ENCODE results near the gene NCAM2.

The NCAM2 gene

DNA sequence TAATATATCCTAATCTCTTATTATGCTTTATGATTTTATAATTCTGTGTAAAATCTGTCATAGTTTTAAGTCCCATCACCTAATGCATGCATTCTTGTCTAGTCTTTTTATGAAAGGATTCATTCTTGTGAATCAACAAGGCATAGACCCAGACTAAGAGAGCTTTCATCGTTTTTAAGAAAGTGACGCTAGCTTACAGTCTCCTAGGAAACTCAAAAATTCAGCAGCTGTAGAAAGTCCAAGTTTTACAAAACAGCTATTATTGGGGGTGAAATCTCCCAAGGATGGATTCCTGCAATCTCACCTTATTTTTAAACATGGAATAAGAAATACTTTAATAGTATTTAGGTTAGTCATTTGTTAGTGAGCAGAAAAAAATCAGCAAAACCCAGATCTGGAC, 104.7 kb downstream of the NCAM2 start:
- TF ChIP-seq GATA2 (IDR thresholded peaks at IDR 0.05; ENCODE audit: low read depth, low read length) (no peak), GATA3 (IDR thresholded peaks at IDR 0.05; ENCODE audit: low read depth, low read length) (no peak)

DNA sequence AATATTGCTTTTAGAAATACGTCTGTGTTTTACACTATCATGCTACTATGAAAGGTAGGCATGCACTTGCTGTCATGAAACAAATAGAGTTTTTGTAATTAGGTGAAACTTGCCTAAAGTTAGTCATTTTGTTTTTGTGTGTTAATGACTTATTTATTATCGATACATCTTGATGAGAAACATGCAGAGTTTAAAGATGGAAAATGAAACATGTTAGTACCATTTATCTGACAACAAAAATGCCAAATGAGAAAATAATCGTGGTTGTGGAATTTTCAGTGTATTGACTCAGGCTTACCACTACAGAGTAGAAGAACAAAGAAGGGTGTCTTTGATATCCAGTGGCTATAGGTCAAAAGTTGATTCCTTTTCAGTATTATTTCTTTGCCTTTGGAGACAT, 105.5 kb downstream of the NCAM2 start:
- TF ChIP-seq GATA2 (IDR thresholded peaks at IDR 0.05; ENCODE audit: low read depth, low read length) (no peak), GATA3 (IDR thresholded peaks at IDR 0.05; ENCODE audit: low read depth, low read length) (no peak)

DNA sequence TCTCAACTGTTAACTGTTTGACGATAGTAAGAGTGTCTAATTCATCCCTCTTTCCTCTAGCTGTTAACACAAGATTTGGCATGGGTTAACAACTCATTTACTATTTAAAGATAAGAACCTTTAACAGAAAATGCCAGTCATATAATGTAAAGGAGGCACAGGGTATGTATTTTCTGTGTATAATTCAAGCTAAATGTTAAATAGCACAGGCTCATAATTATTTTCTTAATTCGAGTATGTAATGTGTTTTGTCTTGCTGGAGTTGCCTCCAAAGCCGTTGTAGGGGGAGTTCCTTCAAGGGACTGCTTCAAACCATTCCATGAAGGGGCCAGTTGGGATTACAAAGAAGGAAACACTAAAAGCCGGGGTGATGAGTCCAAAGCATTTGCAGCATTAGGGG, 111.5 kb downstream of the NCAM2 start:
- TF ChIP-seq GATA3 (IDR thresholded peaks at IDR 0.05; ENCODE audit: low read depth, low read length) = no peak
- no peak for TF ChIP-seq GATA2 (IDR thresholded peaks at IDR 0.05; ENCODE audit: low read depth, low read length)

DNA sequence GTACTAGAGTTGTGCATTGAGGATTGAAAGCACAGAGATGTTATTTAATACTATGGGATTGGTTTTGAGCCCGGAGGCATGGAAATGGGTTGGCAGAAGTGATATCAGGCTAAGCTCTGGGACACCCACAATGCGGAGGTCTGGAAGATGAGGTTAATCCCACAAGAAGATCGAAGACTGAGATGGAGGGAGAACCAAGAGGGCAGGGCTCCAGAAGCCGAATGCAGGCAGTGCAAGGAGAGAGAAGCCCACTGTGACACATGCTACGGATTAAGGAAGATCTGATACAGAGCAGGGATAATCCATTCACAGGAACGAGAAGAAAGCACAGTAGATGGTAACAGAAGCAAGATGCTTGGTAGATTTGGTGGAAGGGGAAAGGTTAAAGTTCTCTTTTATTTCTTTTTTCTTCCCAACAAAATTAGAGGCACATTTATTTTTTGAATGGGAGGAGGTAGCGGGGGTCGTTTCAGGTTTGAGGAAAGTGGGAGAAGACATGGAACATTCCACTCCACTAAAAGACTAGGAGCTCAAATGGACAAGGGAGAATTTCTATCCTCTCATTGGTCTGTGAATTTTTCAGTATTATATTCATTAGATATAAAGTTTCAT, 113.2 kb downstream of the NCAM2 start:
- TF ChIP-seq GATA2 (IDR thresholded peaks at IDR 0.05; ENCODE audit: low read depth, low read length) (no peak), GATA3 (IDR thresholded peaks at IDR 0.05; ENCODE audit: low read depth, low read length) (no peak)

DNA sequence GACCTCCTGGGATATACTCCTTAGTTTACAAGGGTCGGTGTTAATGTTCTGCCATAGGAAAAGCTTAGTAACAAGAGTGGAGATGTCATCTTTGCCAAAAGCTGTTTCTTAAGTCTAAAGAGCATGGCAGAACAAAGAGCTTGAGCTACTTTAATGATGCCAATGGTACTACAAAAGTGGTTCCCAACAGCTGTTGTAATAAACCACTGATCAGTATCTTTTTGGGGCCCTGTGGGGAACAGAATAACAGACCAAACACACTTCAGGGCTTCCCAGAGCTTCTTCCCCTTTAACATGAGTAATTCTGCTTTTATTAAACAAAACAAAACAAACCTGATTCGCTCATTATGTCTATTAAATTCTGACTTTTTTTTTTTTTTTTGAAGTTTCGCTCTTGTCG, 116.3 kb downstream of the NCAM2 start:
- TF ChIP-seq GATA2 (IDR thresholded peaks at IDR 0.05; ENCODE audit: low read depth, low read length) (no peak), GATA3 (IDR thresholded peaks at IDR 0.05; ENCODE audit: low read depth, low read length) (no peak)

DNA sequence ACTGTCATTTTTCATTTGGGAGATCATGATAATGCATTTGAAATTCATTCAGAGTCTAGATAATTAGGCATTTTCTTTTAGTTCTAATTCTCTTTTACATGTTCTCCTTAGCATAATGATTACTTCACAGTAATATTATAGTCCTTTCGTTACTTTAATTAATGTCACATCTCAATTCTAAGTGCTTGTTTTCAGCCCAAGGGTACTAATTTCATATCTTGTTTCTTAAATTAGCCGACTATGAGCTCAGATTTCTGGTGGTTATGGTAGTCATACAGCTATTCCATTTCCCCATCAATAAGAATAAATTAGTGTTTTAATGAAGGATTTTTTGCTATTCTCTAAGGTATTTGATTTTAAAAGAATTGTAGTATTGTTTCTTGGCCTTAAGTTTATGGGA, 120.9 kb downstream of the NCAM2 start:
- TF ChIP-seq GATA3 (IDR thresholded peaks at IDR 0.05; ENCODE audit: low read depth, low read length) (no peak), GATA2 (IDR thresholded peaks at IDR 0.05; ENCODE audit: low read depth, low read length) (no peak)

DNA sequence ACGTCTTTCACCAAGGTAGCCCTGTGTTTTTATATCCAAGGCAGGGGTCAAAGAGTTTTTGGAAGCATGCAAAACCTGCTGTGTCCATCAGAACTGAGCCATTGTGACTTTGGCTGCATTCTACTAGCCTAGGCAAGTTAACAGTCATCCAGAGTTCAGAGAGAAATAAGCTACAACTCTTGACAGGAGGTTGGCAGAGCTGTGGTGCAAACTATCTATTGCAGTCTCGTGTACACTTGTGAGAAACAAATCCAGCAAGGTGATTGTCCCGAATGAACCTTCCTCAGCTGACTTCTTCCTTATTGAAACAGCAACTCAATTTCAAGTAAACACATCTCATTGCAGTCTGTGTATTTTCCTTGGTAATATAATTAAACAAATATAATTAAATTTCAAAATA, 124.5 kb downstream of the NCAM2 start:
- TF ChIP-seq GATA3 (IDR thresholded peaks at IDR 0.05; ENCODE audit: low read depth, low read length) (no peak), GATA2 (IDR thresholded peaks at IDR 0.05; ENCODE audit: low read depth, low read length) (no peak)

DNA sequence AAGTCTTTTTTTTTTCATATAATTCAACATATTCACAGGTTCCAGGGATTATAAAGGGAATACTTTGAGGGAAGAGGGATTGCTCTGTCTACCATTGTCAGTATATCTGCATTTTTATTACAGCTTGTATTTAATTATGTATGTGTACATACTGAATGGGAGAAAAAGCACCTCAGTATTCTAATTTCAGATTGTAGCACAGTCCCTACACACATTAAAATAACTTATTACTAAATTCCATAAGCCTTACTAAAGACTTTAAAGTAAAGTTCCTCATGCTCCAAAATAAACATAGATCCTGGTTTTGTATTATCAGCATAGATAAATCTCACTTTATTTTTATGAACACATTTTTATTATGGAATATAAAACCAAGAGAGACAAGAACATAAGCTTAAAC, 134.2 kb downstream of the NCAM2 start:
- TF ChIP-seq GATA2 (IDR thresholded peaks at IDR 0.05; ENCODE audit: low read depth, low read length) = no peak
- TF ChIP-seq GATA3 (IDR thresholded peaks at IDR 0.05; ENCODE audit: low read depth, low read length) = no peak

DNA sequence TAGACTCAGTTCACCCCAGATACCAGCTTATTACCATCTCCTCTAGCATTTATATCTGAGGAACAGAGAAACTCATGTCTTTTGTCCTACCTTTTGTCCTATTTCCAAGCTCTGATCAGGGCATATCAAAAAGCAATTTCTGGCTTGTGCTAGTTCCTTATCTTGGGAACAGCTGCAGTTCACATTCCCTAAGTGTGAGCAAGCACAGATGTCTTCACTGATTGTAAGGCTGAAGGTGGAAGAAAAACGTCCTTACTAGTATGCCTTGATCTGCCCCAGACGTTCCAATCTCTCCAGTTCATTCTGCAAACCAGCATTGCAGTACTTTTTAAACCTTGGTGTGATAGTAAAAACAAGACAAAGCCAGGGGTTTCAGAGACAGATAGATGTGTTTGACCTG, 139.8 kb downstream of the NCAM2 start:
- TF ChIP-seq GATA3 (IDR thresholded peaks at IDR 0.05; ENCODE audit: low read depth, low read length) (no peak), GATA2 (IDR thresholded peaks at IDR 0.05; ENCODE audit: low read depth, low read length) (no peak)

DNA sequence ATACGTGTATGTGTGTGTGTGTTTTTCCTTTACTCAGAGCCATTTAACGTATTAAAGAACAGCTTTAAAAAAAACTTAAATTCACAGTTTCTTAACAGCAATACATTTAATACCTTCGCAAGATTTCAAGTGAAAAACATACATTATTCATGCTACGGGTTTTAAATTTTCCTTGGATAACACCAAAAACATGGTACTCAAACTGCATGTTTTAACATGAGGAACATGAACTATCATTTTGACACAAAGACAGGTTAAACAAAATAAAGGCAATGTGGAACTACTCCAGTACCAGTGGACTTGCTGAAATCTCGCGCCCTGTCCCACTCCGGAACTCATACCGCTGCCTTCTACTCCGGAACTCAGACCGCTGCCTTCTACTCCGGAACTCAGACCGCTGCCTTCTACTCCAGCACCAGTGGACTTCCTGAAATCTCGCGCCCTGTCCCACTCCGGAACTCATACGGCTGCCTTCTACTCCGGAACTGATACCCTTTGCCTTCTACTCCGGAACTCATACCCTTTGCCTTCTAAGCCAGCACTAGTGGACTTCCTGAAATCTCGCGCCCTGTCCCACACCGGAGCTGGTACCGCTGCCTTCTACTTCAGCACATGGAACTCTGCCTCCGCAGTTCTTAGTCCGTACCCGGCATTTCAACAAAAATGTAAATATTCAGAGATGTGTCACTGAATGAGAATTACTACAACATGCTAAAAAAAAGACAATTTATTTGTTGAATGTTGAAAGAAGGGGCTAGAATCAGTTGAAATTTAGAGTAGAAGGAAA, 148.6 kb downstream of the NCAM2 start:
- TF ChIP-seq GATA3 (IDR thresholded peaks at IDR 0.05; ENCODE audit: low read depth, low read length) (no peak), GATA2 (IDR thresholded peaks at IDR 0.05; ENCODE audit: low read depth, low read length) (no peak)

DNA sequence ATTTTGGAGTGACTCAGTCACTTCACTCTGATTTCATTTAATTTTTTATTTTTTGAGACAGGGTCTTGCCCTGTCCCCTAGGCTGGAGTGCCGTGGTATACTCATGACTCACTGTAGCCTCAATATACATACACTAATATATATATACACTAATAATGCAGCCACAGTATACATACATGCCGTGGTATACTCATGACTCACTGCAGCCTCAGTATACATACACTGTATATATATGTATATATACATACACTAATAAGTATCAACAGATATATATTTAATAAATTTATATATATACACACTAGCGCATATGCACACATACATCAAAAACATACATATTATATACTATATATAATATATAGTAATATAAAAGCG, 149.2 kb downstream of the NCAM2 start:
- TF ChIP-seq GATA3 (IDR thresholded peaks at IDR 0.05; ENCODE audit: low read depth, low read length) = no peak

DNA sequence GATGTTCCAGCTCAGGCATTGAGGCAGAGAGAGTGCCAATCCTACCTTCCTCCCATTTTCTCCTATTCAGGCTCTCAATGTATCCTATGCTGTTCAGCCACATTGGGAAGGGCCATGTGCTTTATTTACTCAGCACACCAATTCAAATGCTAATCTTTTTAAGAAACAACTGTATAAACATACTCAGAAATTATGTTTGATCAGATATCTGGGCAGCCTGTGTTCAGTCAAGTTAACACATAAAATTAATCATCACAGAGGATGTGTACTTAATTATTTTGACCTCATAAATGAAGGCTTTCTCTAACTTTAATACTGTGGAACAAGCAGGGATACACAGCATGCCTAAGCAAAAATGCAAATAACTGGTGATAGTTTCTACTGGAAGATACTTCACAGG, 149.8 kb downstream of the NCAM2 start:
- TF ChIP-seq GATA2 (IDR thresholded peaks at IDR 0.05; ENCODE audit: low read depth, low read length) = no peak
- TF ChIP-seq GATA3 (IDR thresholded peaks at IDR 0.05; ENCODE audit: low read depth, low read length) = no peak

DNA sequence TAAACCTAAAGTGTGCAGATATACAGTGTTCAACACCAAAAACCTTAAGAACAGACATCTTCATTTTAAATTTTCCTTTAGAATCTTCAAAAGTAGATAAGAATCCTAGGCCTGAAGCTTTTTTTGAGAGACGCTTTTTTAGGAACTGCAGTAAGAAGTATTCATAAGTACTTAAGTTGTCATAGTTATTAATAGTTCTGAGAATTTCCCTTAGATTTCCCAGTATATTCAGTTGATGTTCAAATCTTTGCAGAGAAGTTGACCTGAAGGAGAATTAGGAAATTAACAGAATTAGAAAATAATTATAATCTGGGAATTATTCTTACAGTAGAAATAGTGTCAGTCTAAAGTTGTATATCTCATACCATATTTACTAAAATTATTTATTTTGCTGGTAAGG, 150.3 kb downstream of the NCAM2 start:
- no peak for TF ChIP-seq GATA2 (IDR thresholded peaks at IDR 0.05; ENCODE audit: low read depth, low read length)
- no peak for TF ChIP-seq GATA3 (IDR thresholded peaks at IDR 0.05; ENCODE audit: low read depth, low read length)

DNA sequence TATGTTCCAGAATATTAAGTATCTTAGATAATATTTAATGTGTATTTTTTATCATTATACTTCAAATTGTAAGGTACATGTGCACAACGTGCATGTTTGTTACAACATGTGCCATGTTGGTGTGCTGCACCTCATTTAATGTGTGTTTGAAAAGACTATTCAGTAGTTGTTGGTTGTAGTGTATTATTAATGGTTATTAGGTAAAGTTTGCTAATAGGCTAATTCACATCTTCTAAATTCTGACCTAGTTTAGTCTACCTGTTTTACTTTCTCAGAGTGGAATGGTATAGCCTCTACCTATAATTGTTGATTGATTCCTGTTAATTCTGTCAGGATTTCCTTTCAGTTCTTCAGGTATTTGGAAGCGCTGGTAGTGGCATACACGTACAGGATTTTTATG, 153.0 kb downstream of the NCAM2 start:
- TF ChIP-seq GATA3 (IDR thresholded peaks at IDR 0.05; ENCODE audit: low read depth, low read length) (no peak), GATA2 (IDR thresholded peaks at IDR 0.05; ENCODE audit: low read depth, low read length) (no peak)

DNA sequence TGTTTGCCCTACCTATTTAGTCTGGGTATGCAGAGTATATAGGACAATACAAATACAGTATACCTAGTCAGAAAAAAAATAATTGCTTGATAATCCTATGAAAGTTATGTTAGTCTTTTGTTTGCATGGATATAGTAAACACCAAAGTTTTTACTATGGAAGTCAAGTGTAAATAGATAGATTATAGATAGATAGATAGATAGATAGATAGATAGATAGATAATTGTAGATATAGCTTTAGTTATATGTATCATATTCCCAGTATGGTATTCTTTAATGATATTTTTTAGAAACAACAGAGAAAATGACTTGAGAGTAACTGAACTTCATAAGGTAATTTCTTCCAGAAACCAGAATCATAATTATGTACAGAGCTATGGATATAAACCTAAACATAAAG, 158.2 kb downstream of the NCAM2 start:
- TF ChIP-seq GATA3 (IDR thresholded peaks at IDR 0.05; ENCODE audit: low read depth, low read length) (no peak), GATA2 (IDR thresholded peaks at IDR 0.05; ENCODE audit: low read depth, low read length) (no peak)

All from SH-SY5Y (cell line).